Upper lobe of right lung (tissue), 1 donor: ENCODE measurements around the gene LAMC1. TPM values are rescaled to one million over a fixed set of nuclear protein-coding genes. Genes with fewer than 3 reads are reported as not detected.
A peak's percentile ranks its signal among the peaks of the same experiment; 100 is the strongest.

Source experiments
- ATAC-seq: fragments of 200-7000 bp; cut with Tn5 transposase; one replicate; pipeline ENCODE4 v1.9.1; 2020; ENCODE audit warnings: mild to moderate bottlenecking, moderate library complexity
- DNase-seq: peaks from one replicate; pipeline ENCODE4 v3.0.0-alpha.2; 2020
- H3K27ac ChIP-seq: fragments of 200-600 bp; one replicate; pipeline ENCODE4 v1.8.0; 2022
- H3K27me3 ChIP-seq: fragments of 200-600 bp; one replicate; pipeline ENCODE4 v1.8.0; 2022; ENCODE audit warnings: mild to moderate bottlenecking
- H3K36me3 ChIP-seq: fragments of 200-600 bp; one replicate; pipeline ENCODE4 v1.8.0; 2022
- H3K4me1 ChIP-seq: fragments of 200-600 bp; one replicate; pipeline ENCODE4 v1.8.0; 2022
- H3K4me3 ChIP-seq: fragments of 200-600 bp; one replicate; pipeline ENCODE4 v1.8.0; 2022; ENCODE audit warnings: mild to moderate bottlenecking
- H3K9me3 ChIP-seq: fragments of 200-600 bp; one replicate; pipeline ENCODE4 v1.8.0; 2022
- intact Hi-C: fragments of 100-400 bp; cut with DNase I; formaldehyde crosslinking; loops from one replicate; pipeline ENCODE4 v1.11.0; 2022
- total RNA-seq: library from RNA; stranded (reverse); fragmentation: NEBNext Ultra II Directional; extraction: Animal tissue kit (Norgen Biotek cat#: 25700); gene quantifications from one replicate; pipeline ENCODE4 v1.2.1, GENCODE V29; 2021
- TF ChIP-seq, protein P1 (sequence below): fragments of 200-600 bp; IDR thresholded peaks from one replicate; pipeline ENCODE4 v1.8.0; 2022; ENCODE audit warnings: antibody characterized with exemption
- donor health status: DM: no; HTN: yes; CAD: no; lungs with severe emphysema.

LAMC1 gene
- total RNA-seq, 1 donor from 2014 or later = 120 TPM

DNA sequence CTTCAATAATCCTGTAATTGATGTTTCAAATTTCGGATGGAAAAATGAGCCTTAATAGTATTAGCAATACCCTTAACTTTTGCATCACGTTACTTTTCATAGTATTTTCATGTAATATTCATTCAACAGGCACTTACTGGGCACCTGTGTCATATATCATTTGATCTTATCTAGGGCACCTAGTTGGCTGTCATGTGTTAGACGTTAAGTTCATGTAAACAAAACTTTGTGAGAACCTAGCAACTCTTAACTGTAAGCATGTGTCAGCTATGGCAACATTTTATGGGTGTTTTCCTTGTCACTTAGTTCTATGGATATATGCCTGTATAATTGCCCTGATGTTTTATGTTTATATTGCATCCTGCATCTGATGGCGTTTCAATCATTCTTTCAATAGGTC lies 163.6 kb downstream of the LAMC1 start:
- Histone ChIP-seq H3K9me3 (no peaks in the 10 kb centered on the region), H3K4me1 (no peaks in the 10 kb centered on the region), H3K4me3 (peak overlapping the region; percentile 42), H3K36me3 (no peaks in the 10 kb centered on the region), H3K27me3 (peaks cover 9% of the 10 kb centered on the region), H3K27ac (no peak overlapping the region)
- ATAC-seq = no peak
- intact Hi-C loops = no loop called here
- TF ChIP-seq, protein P1, sequence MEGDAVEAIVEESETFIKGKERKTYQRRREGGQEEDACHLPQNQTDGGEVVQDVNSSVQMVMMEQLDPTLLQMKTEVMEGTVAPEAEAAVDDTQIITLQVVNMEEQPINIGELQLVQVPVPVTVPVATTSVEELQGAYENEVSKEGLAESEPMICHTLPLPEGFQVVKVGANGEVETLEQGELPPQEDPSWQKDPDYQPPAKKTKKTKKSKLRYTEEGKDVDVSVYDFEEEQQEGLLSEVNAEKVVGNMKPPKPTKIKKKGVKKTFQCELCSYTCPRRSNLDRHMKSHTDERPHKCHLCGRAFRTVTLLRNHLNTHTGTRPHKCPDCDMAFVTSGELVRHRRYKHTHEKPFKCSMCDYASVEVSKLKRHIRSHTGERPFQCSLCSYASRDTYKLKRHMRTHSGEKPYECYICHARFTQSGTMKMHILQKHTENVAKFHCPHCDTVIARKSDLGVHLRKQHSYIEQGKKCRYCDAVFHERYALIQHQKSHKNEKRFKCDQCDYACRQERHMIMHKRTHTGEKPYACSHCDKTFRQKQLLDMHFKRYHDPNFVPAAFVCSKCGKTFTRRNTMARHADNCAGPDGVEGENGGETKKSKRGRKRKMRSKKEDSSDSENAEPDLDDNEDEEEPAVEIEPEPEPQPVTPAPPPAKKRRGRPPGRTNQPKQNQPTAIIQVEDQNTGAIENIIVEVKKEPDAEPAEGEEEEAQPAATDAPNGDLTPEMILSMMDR = no peak
- DNase-seq = no peak

DNA sequence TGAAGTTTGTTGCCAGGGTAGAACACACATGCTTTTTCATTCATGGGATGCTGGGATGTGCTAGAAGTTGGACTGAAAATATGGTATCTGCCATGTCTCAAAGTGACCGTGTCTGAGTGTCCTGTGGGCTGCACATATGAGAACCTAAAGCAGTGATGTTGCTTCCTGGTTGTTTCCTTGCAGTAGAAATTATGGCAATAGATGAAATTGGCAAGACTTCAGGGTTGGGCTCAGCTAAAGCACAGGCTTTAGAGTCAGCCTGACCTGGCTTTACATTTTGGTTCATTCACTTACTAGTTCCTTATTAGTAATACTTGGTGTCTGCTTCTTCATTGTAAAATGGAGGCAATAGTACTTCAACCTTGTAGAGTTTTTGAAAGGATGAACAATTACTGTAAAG lies 165.0 kb downstream of the LAMC1 start:
- intact Hi-C loops = no loop called here
- H3K36me3 ChIP-seq = no peaks in the 10 kb centered on the region
- DNase-seq (no peak), ATAC-seq (no peak)
- H3K4me3 ChIP-seq = no peak overlapping the region
- no peaks in the 10 kb centered on the region for H3K4me1 ChIP-seq
- H3K9me3 ChIP-seq = no peaks in the 10 kb centered on the region
- no peak overlapping the region for H3K27ac ChIP-seq
- TF ChIP-seq, protein P1 = no peak
- peaks cover 9% of the 10 kb centered on the region for H3K27me3 ChIP-seq

DNA sequence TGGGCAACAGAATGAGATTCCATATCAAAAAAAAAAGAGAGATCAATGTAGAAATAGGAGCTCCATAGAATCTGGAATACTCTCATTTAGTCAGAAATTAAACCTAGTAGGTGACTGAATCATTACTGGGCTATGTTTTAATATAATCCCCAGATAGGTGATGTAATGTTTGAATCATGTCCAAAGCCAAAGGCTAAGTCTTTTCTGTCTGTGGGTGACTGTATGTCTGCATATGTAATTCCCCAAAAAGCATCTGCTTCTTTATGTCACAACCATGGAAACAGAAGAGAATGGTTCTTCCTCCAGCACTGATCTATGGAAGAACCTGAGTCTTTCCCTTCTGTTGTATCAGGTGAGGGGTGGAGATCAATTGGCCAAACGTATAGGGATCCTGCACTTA lies 168.6 kb downstream of the LAMC1 start:
- Histone ChIP-seq H3K4me1 (no peaks in the 10 kb centered on the region), H3K36me3 (no peaks in the 10 kb centered on the region), H3K27me3 (no peaks in the 10 kb centered on the region), H3K9me3 (no peaks in the 10 kb centered on the region), H3K27ac (no peak overlapping the region), H3K4me3 (no peak overlapping the region)
- DNase-seq = no peak
- no peak for ATAC-seq
- intact Hi-C loops = no loop called here
- TF ChIP-seq, protein P1 = no peak

DNA sequence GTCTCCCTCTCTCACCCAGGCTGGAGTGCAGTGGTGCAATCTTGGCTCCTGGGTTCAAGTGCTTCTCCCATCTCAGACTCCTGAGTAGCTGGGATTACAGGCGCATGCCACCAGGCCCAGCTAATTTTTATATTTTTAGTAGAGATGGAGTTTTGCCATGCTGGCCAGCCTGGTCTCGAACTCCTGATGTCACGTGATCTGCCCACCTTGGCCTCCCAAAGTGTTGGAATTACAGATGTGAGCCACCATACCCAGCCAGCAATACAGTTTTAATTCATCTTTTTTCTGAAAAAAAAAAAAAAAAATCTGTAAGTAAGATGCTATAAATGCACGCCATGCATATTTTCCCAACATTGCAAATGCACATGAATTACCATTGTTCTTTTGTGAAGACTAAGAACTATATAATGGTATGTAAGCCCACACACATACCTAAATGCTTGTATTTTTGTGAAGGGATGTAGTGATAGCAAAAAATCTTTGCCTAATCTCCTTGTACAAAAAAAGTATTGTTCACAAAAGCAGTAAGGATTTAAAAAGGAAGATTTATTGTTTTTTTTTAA lies 170.8 kb downstream of the LAMC1 start:
- intact Hi-C loops = no loop called here
- Histone ChIP-seq H3K9me3 (no peaks in the 10 kb centered on the region), H3K27me3 (no peaks in the 10 kb centered on the region), H3K4me1 (no peaks in the 10 kb centered on the region), H3K27ac (no peak overlapping the region), H3K4me3 (no peak overlapping the region), H3K36me3 (no peaks in the 10 kb centered on the region)
- TF ChIP-seq, protein P1 = no peak
- no peak for ATAC-seq
- DNase-seq = no peak

DNA sequence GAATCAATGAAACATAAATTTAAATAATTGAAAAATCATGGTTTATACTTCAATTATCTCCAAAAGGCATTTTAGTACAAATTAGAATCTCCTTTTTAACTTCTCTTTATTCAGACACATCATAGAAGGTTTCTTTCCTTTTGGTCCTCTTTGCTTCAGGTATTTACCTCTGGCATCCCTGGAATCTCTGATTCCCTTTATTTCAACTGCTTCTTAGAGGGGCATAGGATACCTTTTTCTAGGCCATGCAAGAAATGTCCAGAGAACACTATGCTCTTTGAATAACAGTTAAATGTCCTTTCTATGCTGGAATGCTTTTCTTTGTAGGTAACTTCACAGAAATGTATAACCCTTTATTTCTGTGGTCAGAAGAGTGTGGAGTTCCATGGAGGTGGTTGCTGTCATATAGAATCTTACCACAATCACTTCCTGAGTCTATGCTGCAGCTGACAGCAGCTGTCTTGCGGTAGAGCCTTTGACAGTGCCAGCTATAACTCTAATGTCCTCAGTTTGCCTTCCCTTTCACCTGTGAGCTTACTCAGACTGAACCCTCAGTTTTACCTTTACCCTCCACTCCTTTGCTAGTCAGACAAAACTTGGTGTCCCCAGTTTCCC lies 171.4 kb downstream of the LAMC1 start:
- intact Hi-C loops = no loop called here
- H3K27ac ChIP-seq = no peak overlapping the region
- H3K36me3 ChIP-seq = no peaks in the 10 kb centered on the region
- H3K27me3 ChIP-seq = no peaks in the 10 kb centered on the region
- TF ChIP-seq, protein P1 = no peak
- DNase-seq = no peak
- no peak overlapping the region for H3K4me3 ChIP-seq
- H3K9me3 ChIP-seq = no peaks in the 10 kb centered on the region
- ATAC-seq = no peak
- no peaks in the 10 kb centered on the region for H3K4me1 ChIP-seq
